Hepatocyte (in vitro differentiated cells): ENCODE data around the gene PDIA2.

ENCODE experiments used
- CTCF ChIP-seq: fragments of 200-600 bp; sonication (generic); IDR thresholded peaks from 2 replicates; pipeline ENCODE4 v1.5.1; 2016; ENCODE audit warnings: antibody characterized with exemption, mild to moderate bottlenecking; ENCODE audit not compliant: poor library complexity
- EZH2phosphoT487 ChIP-seq: fragments of 200-600 bp; sonication (generic); IDR thresholded peaks from one replicate; pipeline ENCODE4 v1.6.1; 2018; ENCODE audit warnings: antibody characterized with exemption, mild to moderate bottlenecking, low read depth, moderate library complexity; ENCODE audit not compliant: unreplicated experiment, severe bottlenecking

DNA sequence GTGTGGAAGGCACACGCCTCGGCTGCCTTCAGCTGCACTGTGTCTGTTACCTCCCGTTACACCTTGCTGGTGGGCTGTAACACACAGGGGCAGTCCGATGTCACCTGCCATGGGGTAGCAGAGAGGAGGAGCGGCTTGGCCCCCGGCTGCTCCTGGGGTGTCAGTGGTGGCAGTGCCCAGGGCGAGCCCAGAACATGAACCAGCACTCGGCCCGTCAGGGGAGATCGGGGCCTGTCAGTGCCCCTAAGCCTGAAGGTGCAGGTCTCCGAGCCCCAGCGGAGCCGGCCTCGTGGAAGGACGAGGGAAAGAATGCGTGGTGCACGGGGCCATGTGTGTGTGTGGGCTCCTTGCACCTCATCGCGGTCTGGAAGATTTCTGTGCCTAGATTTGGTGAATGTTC, 22.6 kb upstream of the PDIA2 start:
- TF ChIP-seq EZH2phosphoT487 (no peak), CTCF (no peak)
